HG03521 (cell line): ENCODE data around the gene KLF5.
"Not testable (repeated sequence)": the region's sequence is repeated elsewhere in the genome, so short reads cannot be mapped to it uniquely, and the experiment has no call there.

Experiments
- ATAC-seq: cut with Tn5 transposase; IDR thresholded peaks from one replicate; pipeline ENCODE4 v1.9.1; 2021; ENCODE audit warnings: mild to moderate bottlenecking, moderate library complexity; ENCODE audit not compliant: unreplicated experiment

The KLF5 gene

DNA sequence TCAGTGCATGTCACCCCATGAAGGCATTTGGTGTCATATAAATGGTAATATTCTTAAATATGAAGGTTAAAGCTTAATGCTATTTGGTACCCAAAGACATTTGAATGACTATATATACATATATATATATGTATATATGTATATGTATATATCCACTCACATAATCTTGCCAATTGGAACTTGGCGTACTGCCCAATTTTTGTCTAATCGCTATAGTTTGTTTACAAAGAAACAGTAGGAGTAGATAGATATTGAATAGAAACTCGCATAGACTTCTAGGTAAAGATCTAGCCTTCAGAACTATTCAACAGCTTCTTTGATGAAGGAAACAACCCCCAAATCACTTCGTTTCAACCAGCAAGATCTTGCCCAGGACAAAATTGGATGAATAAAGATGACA lies 24.1 kb downstream of the KLF5 start:
- ATAC-seq: no peak

- no peak for ATAC-seq
Measured at GRCh38 chr13:73088332-73088935, 29.6 kb downstream of the KLF5 start.

GRCh38 chr13:73089213-73089612 lies 30.4 kb downstream of the KLF5 start:
- ATAC-seq: no peak

DNA sequence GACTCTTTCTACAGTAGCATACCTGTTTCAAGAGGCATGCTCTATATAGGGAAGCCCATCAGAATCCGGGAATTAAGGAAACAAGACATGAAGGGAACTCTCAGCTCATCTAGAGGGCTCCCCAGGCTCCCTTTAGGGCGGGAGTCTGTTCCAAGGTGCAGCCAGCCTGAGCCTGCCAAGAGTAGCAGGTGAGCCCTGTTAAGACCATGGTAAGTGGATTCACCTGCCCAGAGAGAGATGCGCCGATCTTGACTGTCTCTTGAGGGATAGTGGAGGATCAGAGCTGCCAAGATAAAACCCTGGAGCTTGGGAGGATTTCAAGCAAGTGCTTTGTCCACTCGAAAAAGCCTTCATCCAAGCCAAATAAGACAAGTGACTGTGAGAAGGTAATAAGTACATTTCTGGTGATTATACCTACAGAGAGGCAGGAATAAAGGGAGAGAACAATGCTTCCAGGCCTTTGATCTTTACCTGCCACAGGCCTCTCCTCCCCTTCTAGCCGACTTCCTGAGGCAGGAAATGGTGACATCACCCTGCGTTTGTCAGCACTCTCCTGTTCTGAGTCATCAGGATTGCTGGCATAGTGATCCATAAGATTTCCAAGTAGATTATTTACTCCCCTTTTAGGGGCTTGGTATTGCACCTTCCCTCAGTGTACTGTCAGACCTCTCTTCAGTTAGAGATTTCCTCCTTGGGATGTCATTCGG lies 31.5 kb downstream of the KLF5 start:
- ATAC-seq: no peak

- no peak for ATAC-seq
Measured at GRCh38 chr13:73090823-73091187, 32.0 kb downstream of the KLF5 start.

- ATAC-seq: no peak
Measured at GRCh38 chr13:73092829-73093228, 34.0 kb downstream of the KLF5 start.

DNA sequence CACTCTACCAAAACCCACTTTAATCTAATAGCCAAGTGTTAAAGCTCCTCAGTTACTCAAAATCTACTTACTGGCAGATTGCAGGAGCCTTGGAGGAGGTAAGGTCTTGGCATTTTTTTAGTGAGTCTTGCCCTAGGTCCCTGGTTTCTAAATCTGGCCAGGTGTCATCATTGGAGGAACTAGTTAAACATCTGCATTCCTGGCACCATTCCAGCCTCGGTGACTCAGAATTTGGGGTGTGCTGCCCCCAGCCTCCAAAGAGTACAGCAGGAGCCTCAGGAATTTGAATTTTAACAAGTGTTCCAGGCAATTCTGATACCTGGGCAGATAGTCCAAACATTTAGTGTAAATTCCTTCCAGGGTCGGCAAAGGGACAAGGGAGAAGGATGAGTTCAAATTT lies 37.4 kb downstream of the KLF5 start:
- no peak for ATAC-seq

DNA sequence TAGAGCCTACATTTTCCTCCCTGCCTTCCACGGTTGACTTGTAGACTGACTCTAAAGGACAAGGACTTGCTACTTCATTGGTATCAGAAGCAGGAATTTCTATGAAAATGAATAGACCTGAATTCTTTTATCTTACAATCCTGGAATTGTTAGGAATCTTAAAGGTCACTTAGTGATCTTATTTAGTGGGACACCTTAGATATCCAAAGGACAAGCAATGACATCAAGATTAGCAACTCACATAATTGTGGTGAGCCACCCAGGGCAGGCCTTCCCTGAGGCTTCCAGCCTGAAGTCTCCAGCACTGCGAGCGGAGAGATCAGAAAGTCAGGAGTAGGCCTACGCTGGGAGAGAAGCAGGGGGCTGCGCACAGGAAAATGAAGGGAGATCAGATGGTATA lies 37.8 kb downstream of the KLF5 start:
- no peak for ATAC-seq

DNA sequence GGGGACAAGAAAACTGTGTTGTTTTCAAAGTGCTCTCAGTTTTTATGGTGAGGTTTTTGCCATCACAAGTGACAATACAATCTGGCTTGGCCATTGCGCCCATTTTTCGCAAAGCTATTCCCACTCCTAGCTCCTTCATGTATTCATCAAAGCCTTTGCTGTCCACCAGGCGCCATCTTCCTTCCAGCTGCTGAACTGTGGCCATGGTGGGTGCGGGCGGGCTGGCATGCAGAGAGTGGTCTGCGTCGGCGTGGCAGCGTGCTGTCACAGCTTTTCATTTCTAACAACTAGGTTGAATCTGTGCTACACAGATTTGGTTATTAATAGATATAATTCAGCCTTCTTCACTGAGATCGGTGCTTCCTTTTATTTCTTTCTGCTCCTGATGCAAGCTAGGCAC lies 42.0 kb downstream of the KLF5 start:
- not testable (repeated sequence) for ATAC-seq

DNA sequence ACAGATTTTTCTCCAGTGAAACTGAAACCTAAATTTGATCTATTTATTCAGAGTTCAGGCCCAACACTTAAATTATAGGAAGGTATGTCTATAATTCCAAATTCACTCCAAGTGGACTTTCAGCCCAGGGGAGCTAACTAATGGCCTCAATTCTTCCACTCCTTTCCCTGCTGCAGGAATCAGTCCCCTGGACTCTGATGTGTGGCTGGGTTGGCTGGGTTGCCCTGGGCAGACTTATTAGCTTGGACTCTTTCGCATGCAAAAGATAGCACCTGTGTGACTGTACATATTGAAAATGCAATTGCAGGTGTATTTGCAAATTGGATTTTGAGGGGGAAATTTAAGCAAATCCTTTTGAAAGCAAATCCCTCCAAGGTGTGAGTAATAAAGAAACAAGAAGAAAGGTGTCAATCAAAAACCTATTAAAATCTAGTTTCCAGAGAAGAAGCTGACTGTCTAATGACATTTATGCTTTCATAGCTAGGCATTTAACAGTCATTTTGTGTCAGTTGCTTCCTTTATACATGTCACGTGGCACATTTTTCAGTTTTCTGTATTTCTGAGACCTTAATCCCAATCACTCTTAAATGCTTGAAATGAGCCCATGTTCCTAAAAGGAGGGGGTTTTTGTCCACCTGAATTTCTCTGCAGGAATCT lies 42.7 kb downstream of the KLF5 start:
- no peak for ATAC-seq

DNA sequence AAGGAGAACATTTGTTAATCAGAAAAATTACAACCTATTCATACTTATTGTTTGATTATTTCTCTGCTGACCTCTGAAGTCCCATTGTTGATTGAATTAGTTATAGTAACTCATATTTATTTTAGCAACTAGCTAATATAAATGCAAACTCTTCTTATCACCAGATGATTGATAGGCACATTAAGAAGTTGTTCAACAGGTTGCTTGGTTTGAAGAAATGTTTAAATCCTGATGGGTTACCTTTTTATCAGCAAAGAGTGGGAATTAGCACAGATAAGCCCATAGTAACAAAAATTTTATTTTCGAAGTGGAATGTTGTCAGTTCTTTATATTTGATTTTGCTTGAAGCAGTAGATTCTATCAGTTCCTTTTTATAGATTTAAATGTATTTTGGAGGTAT lies 44.4 kb downstream of the KLF5 start:
- no peak for ATAC-seq

- ATAC-seq: no peak
Measured at GRCh38 chr13:73106513-73107178, 47.8 kb downstream of the KLF5 start.

DNA sequence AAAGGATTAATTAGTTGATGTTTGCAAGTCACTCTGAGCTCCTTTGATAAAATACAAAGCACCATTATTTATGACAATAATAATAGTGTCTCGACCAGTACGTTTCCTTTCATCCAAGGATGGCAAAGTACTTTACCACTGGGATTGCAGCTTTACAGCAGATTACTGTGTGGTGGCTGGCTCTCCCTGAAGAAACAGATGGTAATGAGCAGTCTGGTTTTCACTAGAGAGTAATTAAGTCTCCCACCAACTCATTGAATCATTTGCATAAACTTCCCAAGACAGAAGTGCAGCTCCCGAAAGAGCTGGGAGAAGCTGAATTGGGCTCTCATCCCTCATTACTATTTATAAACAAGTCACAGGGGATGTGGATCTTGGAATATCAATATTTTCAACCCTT lies 48.7 kb downstream of the KLF5 start:
- ATAC-seq: no peak

DNA sequence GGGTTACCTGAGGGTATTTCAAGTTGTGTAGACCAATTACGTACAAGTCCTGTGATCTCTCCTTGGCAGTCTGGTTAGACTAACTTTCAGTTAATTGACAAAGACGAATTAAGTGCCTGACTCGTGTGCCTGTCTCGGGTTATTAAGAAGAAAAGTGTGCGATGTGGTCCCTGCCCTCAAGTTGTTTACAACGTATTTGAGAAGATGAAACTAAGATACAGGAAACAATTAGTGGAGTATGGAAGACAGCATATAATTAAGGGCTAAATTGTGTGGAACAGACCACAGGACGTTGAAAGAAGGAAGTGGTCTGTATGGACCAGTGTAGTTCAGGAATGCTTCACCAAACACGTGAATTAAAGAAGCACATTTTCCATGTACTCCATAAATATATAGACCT lies 49.2 kb downstream of the KLF5 start:
- ATAC-seq: no peak

- ATAC-seq: no peak
Measured at GRCh38 chr13:73109288-73109899, 50.6 kb downstream of the KLF5 start.

DNA sequence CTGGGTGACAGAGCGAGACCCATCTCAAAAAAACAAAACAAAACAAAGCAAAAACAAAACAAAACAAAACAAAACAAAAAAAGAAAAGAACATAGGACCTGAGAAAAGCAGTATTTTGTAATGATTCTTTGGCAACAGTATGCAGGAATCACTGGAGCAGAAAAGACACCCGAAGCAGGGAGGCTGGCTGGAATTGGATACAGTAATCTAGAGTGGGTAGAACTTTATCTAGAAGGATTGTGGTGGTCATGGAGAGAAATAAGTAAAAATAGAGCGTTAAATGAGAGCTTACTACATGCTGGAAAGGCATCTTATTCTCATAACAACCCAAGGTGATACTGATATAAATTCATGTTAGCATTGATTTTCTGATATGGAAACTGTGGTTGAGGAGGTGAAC lies 51.2 kb downstream of the KLF5 start:
- no peak for ATAC-seq

DNA sequence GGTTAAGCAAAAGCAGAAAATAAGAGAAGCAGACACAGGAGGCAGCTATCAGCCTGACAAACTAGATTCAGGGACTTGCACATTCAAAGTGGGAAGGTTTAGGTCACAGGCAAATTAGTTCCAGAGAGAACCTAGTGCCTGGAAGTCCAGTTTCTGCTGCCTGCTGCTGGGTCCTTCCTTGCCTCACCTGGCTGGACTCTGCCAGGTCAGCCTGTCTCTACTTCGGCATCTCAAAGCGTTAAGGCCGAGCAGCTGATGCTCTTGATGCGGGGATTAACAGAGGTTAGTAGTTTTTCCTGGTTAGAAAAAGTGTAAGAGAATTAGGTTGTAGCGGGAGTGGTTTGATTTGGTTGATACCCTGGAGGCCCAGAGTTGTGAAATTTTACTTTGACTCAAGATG lies 52.0 kb downstream of the KLF5 start:
- no peak for ATAC-seq

GRCh38 chr13:73111331-73111730 lies 52.5 kb downstream of the KLF5 start:
- ATAC-seq: no peak

DNA sequence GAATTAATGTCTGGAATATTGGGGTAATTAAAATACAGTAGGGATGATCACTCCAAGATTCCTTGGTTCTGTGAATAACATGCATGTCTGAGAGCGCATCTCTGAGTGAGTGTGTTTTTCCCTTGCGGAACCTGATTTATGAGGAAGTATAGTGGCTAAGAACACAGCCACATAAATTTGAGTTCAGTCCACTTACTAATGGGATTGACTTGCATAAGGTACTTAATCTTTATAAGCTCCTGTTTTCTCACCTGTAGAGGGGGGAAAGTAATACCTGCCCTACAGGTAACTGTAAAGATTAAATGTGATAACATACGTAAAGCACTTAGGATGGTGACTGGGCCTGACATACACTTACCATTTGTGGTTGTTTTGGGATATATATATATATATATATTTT lies 60.8 kb downstream of the KLF5 start:
- ATAC-seq: no peak
